Measurements from ENCODE around the gene USP21.

USP21 gene

DNA sequence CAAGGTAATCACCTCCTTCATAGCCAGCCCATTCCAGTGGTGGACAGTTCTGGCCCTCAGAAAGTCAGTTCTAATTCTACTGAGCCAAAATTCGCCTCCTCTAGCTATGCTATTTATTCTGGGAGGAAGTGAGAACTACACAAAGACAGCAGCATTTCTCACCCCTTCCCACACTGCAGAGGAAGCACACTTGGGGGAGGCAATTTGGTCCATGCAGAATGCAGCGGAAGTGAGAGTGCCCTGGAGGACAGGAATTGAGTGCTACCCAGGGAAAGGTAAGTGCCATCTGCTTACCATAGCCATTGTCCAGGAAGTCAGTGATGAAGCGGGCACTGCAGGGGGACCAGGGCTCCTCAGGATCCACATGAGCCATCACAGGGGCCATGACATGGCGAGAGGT, 35.9 kb downstream of the USP21 start:
- DNase-seq: no peak

DNA sequence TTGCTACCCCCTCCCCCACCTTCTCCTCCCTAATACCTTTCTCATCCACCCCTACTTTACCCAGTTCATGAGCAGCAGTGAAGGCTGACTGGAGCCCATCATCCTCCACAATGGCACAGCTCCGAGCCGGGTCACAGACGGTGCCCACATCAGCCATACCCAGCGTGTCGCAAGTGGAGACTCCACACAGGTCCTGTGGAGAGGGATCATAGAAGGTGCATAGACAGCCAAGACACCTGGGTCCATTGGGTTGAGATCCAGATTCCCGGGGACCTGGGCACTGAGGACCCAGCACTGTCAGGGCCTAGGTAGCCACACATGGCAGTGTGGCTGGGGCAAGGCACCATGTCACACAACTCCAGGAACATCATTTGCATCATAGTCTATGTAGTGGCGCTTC, 36.8 kb downstream of the USP21 start:
- DNase-seq: no peak

DNA sequence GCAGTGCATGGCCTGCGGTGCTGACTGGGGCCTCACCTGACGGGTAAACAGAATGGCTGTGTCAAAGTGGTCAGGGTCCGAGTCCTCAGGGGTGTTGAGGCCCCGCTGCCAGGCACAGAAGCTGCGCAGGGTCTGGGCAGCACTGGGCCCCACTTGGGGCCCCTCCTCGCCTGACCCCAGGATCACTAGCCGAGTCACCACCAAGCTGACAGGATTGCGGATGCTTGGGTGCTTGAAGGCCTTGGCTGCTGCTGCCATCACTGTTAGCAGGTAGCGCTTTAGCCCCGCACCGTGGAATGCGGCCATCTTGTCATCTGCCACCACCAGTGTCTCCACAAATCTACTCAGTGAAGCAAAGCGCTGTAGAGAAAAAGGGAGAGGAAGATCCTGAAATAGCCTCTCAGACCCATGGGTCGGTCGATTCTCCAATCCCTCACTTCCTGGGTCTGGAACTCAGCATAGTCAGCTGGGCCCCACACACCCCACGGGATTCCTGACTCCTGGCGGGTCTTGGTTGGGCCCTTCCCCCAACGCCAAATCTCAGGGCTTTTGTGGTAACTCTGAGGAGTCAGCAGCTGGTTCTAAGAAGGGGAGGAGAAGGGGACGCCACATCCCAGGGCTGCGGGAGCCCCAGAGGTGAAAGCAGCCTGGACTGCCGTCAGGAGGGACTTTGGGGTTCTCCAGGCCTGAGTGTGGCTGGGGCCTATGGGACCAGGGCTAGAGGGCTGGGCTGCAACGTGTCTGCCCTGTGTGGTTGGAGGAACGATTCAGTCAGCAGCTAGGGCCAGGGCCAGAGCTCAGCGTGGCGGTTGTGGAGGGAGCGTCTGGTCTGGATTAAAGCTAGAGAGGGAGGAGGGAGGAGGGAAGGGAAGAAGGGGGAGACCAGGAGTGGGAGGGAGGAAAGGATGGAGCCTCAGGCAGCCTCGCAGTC, 37.5 kb downstream of the USP21 start:
- DNase-seq: peak; percentile 89

GRCh38 chr1:161197560-161198193, 38.4 kb downstream of the USP21 start:
- DNase-seq: no peak

- peak; percentile 80 for DNase-seq
Observed at GRCh38 chr1:161198194-161198896, 39.0 kb downstream of the USP21 start.

DNA sequence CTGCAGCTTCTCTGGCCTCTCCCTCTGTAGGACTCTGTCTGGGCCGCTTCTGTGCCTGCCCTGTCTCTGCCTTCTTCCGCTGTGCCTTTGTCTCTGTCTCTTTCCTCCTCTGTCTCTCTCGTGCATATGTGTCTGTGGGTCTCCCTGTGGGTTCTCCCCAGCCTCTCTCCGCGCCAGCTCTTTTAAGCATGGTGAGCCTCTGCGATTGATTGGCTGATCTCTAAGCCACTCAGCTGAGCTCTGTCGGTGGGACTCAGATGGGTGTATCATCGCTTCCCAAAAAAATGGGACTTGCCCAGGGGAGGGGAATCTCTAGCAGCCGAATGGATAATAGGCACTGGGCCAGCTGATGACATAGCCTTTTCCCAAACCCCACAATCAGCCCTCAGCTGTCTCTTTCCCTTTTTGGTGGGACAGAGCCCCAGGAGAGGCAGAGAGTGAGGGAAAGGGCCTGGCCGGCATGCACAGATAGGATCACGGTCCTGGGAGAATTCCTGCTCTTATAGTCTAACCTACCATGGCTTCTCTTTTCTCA, 39.7 kb downstream of the USP21 start, which contains the start of gene ADAMTS4:
TSS of gene ADAMTS4 (minus strand) at position 158 of the 535 bp plus-strand sequence. CDS start 427 bp downstream, outside the sequence.
- peak; percentile 81 for DNase-seq

- DNase-seq: no peak
Observed at GRCh38 chr1:161199506-161200139, 40.3 kb downstream of the USP21 start.

GRCh38 chr1:161200421-161200991, 41.2 kb downstream of the USP21 start:
- no peak for DNase-seq

GRCh38 chr1:161200992-161201835, 41.9 kb downstream of the USP21 start:
- peak; percentile 67 for DNase-seq

DNA sequence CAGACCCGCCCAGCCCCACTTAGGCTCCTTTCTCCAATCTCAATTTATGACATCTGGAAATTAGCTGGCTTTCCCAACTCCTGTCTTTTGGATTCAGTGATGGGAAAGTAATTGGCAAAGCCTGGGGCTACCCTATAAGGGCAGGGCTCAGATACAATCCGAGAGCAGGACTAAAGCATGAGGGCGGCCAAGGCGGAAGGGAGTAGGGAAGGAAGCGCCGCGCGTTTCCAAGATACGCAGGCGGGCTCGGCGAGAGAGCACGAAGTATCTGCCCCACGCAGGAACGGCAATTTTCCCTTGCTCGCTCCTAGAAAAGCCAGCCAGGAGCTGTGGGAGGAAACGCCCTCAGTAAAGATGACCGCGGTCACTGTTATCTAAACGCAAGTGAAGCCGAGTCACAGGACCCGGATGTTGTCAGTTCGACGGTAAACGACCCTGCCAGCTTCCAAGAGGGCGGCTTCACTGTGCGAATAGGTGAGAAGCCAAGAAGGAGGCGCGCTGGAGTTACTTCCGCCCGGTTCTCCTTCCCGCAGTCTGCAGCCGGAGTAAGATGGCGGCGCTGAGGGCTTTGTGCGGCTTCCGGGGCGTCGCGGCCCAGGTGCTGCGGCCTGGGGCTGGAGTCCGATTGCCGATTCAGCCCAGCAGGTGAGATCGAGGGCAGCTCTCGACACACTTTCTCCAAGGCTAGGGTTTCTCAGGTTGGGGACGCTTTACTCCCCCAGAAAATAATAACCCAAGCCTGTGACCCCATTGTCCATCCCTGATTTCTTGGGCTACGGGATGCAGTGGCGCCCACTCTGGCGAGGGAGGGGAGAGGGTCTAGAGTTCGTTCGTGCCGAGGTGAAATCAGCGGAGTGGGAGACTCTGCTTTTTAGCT, 42.8 kb downstream of the USP21 start, which contains the start of gene NDUFS2:
TSS of gene NDUFS2 (plus strand) at position 532 of the 877 bp plus-strand sequence. CDS start at position 551, 19 bp downstream.
- DNase-seq: peak; percentile 97

DNA sequence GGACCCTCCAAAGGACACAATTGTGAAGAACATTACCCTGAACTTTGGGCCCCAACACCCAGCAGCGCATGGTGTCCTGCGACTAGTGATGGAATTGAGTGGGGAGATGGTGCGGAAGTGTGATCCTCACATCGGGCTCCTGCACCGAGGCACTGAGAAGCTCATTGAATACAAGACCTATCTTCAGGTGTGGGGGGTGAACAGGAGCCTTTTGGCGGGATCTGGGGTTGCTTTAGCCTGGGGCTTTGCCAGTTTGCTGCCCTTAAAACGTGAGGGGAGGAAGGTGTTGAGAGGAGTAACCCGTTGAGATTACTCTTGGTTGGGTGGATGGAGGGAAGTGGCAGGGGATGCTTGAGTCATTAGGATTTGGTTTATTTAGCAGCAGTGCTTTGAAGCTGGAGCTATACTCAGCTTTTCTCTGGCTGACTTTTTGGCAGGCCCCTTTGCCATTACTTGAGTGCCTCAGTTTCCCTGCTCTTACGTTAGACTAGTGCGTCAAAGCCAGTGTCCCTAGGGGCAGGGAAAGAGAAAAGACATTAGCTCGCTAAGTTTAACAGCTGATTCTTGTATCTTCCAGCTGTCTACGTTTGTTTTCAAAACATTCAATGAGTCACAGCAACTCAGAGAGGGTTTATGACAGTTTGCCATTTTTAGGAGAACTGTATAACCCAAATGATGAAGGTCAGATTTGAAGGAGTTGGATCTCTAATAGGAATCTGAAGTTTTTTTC, 47.3 kb downstream of the USP21 start:
- DNase-seq: no peak

GRCh38 chr1:161207173-161207572, 47.9 kb downstream of the USP21 start:
- no peak for DNase-seq

- peak; percentile 70 for DNase-seq
Observed at GRCh38 chr1:161209790-161210409, 50.6 kb downstream of the USP21 start.

- no peak for DNase-seq
Observed at GRCh38 chr1:161214369-161214768, 55.1 kb downstream of the USP21 start.

- DNase-seq: no peak
Observed at GRCh38 chr1:161215076-161215475, 55.8 kb downstream of the USP21 start, which contains the start of gene FCER1G. TSS of gene FCER1G (plus strand) at chr1:161215295. CDS start at chr1:161215322, 27 bp downstream.
